GM06990 (cell line): ENCODE results near the gene PLEKHH3.

Experiments used
- DNase-seq: peaks from one replicate; pipeline ENCODE4 v3.0.0-alpha.2; 2011; ENCODE audit not compliant: insufficient read length; ENCODE audit errors: extremely low read depth
- H3K27me3 ChIP-seq: replicated peaks from 2 replicates; pipeline ENCODE4 v1.6.0; 2011; ENCODE audit warnings: low read length; ENCODE audit not compliant: control insufficient read depth, insufficient read depth
- H3K36me3 ChIP-seq: 2 replicates; pipeline ENCODE4 v1.5.1; 2011; ENCODE audit warnings: low read length; ENCODE audit not compliant: control insufficient read depth, insufficient read depth
- H3K4me3 ChIP-seq: replicated peaks from 2 replicates; pipeline ENCODE4 v1.5.1; 2011; ENCODE audit warnings: low read depth, mild to moderate bottlenecking, control low read depth, low read length
- TF ChIP-seq, protein P1 (sequence below): IDR thresholded peaks from 2 replicates; pipeline ENCODE4 v1.5.1; 2011; ENCODE audit warnings: low read length, control low read depth, mild to moderate bottlenecking, inconsistent platforms; ENCODE audit not compliant: insufficient read depth, poor library complexity, severe bottlenecking

The PLEKHH3 gene

GRCh38 chr17:42685831-42686230 is 9.0 kb upstream of the PLEKHH3 start:
- H3K27me3 ChIP-seq: no peaks in the 10 kb centered on the region
- H3K36me3 ChIP-seq: peaks cover 20% of the 10 kb centered on the region
- H3K4me3 ChIP-seq: no peak overlapping the region
- TF ChIP-seq, protein P1, sequence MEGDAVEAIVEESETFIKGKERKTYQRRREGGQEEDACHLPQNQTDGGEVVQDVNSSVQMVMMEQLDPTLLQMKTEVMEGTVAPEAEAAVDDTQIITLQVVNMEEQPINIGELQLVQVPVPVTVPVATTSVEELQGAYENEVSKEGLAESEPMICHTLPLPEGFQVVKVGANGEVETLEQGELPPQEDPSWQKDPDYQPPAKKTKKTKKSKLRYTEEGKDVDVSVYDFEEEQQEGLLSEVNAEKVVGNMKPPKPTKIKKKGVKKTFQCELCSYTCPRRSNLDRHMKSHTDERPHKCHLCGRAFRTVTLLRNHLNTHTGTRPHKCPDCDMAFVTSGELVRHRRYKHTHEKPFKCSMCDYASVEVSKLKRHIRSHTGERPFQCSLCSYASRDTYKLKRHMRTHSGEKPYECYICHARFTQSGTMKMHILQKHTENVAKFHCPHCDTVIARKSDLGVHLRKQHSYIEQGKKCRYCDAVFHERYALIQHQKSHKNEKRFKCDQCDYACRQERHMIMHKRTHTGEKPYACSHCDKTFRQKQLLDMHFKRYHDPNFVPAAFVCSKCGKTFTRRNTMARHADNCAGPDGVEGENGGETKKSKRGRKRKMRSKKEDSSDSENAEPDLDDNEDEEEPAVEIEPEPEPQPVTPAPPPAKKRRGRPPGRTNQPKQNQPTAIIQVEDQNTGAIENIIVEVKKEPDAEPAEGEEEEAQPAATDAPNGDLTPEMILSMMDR: no peak
- DNase-seq: no peak

DNA sequence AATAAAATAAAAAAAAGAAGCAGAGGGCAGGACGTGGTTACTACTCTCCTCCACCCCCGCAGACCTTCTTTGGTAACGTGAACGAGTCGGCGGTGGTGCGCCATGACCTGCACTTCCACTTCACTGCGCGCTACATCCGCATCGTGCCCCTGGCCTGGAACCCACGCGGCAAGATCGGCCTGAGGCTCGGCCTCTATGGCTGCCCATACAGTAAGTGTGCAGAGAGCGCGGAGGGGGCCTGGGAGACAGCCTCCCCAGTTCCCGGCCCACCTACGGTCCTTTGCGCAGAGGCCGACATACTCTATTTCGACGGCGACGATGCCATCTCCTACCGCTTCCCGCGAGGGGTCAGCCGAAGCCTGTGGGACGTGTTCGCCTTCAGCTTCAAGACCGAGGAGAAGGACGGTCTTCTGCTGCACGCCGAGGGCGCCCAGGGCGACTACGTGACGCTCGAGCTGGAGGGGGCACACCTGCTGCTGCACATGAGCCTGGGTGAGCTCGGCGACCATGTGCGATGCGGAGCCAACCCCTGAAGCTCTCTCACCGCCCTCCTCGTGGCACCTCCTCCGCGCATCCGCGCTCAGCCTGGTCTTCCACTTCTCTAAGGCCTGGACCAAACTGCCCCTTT is 8.2 kb upstream of the PLEKHH3 start:
- Histone ChIP-seq H3K36me3 (peaks cover 17% of the 10 kb centered on the region), H3K4me3 (no peak overlapping the region), H3K27me3 (no peaks in the 10 kb centered on the region)
- DNase-seq: no peak
- TF ChIP-seq, protein P1: no peak

GRCh38 chr17:42683407-42684034 is 6.7 kb upstream of the PLEKHH3 start:
- DNase-seq: no peak
- Histone ChIP-seq H3K4me3 (peak overlapping the region; percentile 80), H3K27me3 (no peaks in the 10 kb centered on the region), H3K36me3 (peaks cover 14% of the 10 kb centered on the region)
- TF ChIP-seq, protein P1: no peak

GRCh38 chr17:42682722-42683403 is 6.1 kb upstream of the PLEKHH3 start:
- Histone ChIP-seq H3K27me3 (no peaks in the 10 kb centered on the region), H3K4me3 (peak overlapping the region; percentile 80)

DNA sequence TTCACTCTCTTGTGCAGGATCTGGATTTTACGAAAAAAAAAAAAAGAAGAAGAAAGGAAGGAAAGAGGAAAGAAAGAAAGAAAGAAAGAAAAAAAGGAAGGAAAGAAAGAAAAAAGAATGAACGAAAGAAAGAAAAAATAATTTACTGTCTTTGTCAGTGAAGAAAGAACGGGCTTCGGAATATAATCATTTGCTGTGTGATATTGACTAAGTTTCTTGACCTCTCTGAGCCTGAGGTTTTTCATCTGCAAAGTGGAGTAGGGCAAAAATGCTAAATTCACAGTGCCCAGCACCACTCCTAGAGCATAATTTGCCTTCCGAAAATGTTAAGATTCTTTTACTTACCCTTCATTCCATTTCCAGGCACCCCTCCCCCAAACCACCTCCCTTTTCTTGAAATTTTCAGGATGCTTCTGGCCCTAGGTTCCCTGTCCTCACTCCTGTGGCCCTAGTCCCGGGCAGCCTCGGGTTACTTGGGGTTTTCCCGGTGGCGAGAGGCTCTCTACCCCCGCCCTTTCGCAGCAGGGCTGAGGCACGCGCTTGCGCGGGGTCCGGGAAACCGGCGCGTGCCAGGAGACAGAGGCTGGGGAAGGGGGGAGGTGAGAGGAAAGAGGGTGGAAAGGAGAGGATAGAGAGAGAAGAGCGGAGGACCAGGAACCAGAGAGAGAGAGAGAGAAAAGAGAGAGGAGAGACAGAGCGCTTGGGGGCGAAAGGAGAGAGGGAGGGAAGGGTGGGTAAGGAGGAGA is 5.4 kb upstream of the PLEKHH3 start, which contains the start of gene CNTNAP1:
TSS of gene CNTNAP1 (plus strand) at position 556 of the 746 bp plus-strand sequence. CDS start 299 bp downstream, outside the sequence.
- H3K36me3 ChIP-seq: peaks cover 10% of the 10 kb centered on the region
- no peaks in the 10 kb centered on the region for H3K27me3 ChIP-seq
- H3K4me3 ChIP-seq: peak within 1 kb of the TSS; percentile 80
- TF ChIP-seq, protein P1: no peak
- DNase-seq: peak; percentile 70

More at GRCh38 chr17:42682722-42683403, 6.1 kb upstream of the PLEKHH3 start:
- TF ChIP-seq, protein P1: no peak
- peaks cover 14% of the 10 kb centered on the region for H3K36me3 ChIP-seq
- DNase-seq: peak; percentile 52
